Activated gamma-delta T cell treated with anti-CD3 and anti-CD28 coated beads, Interleukin-2, amount 50 U/mL, for 16 hours (primary cell): ENCODE measurements around the gene RCC1.
A peak's percentile ranks its signal among the peaks of the same experiment; 100 is the strongest.
"Not testable (repeated sequence)": the region's sequence is repeated elsewhere in the genome, so short reads cannot be mapped to it uniquely, and the experiment has no call there.

Experiments used
- DNase-seq: peaks from one replicate; pipeline ENCODE4 v3.0.0-alpha.2; 2020; ENCODE audit warnings: low read depth

RCC1 gene

GRCh38 chr1:28505406-28506187 lies at the start of gene RCC1:
RCC1 (plus strand) TSS chr1:28506043; CDS start chr1:28529867, 23,824 bp downstream.
- DNase-seq = peak; percentile 93

- no peak for DNase-seq
These were observed 49.8 kb upstream of the RCC1 start for GRCh38 chr1:28456078-28456477.

DNA sequence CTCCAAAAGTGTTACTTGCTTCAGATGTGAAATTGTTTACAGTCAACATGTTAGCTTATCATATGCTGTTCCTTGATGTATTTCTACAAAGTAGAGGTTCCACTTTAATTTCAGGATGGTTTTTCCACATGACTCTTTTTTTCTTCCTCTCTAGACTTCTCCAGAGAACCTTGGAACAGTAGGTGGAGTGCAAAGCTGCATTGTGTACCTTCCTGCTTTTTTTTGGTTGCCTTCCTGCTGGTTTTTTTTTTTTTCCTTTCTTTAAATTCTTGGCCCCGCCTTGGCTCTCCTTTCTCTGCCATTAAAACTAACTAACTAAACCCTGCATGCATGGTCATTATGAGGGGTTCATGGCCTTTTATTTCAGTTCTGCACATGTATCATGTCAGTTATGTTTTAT lies 48.2 kb upstream of the RCC1 start:
- DNase-seq = no peak

DNA sequence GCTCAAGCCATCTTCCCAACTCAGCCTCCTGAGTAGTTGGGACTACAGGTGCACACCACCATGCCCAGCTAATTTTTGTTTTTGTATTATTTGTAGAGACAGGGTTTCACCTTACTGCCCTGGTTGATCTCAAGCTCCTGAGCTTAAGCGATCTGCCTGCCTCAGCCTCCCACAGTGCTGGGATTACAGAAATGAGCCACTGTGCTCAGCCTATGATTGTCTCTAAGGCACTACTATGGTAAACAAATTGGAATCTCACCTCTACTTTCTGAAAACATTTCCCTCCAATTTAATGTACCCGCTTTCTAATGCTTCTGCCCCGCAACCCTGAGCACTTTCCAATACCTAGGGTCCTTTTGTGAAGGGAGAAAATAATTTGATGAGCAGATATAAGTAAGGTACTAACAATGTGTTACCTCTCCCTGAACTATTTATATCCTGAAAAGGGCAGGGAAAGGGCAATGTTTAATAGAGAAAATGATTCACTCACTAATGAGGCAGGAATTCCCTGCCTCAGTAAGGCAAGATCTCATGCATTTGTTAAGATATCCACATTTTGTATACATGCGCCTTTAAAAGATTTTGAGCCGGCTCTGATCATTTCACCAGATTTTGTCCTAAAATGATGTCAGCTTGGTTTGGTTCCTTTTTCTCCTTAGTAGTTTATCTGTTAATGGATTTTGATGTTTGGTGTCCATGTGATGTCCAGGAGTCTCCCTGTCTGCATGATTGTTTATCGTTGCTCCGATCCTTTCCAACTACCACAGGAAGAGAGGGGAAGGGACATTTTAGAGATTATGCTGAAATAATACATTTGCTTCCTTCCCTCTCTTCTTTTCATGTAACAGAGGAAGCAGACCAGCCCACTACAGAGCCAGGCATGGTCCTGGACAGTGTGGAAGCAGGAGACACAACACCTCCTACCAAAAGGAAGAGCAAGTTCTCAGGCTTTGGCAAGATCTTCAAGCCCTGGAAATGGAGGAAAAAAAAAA lies 47.3 kb upstream of the RCC1 start:
- DNase-seq = no peak

- no peak for DNase-seq
These were observed 39.5 kb upstream of the RCC1 start for GRCh38 chr1:28466226-28466778.

- DNase-seq = no peak
These were observed 35.7 kb upstream of the RCC1 start for GRCh38 chr1:28470146-28470545.

- DNase-seq = not testable (repeated sequence)
These were observed 26.3 kb upstream of the RCC1 start for GRCh38 chr1:28479497-28479896.

DNA sequence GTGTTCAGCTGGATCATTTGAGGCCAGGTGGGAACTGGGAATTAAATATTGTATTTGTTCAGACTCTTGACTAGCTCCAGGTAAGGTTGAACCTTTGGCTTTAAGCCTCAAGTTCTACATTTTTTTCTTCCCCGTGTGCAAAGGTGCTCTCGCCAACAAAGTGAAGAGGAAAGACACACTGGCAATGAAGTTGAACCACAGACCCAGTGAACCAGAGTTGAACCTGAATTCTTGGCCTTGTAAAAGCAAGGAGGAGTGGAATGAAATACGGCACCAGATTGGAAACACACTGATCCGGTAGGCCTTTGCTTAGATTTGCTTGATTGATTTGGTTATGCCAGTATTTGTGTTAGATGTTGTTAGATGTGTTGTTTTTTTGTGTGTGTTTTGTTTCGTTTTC lies 25.5 kb upstream of the RCC1 start:
- no peak for DNase-seq

GRCh38 chr1:28482138-28482537 lies 23.7 kb upstream of the RCC1 start:
- no peak for DNase-seq

GRCh38 chr1:28482702-28483101 lies 23.1 kb upstream of the RCC1 start:
- no peak for DNase-seq

DNA sequence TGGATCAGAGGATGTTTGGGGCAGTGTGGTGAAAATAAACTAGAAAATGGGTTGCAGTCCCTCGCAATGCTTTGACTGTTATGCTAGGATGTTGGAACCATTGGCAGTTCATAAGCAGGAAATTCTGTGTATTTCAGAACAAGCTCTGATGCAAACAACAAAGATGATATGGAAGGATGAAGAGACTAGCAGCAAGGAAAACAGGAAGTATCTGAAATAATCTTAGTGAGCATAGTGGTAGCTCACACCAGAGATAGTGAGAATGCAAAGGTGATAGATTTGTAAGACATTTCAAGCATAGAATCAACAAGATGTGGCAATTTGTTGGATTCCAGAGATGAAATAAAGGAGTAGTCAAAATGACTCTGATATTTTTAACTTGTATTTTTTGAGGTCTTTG lies 11.1 kb upstream of the RCC1 start:
- DNase-seq = no peak

GRCh38 chr1:28499553-28499952 lies 6.3 kb upstream of the RCC1 start:
- no peak for DNase-seq

DNA sequence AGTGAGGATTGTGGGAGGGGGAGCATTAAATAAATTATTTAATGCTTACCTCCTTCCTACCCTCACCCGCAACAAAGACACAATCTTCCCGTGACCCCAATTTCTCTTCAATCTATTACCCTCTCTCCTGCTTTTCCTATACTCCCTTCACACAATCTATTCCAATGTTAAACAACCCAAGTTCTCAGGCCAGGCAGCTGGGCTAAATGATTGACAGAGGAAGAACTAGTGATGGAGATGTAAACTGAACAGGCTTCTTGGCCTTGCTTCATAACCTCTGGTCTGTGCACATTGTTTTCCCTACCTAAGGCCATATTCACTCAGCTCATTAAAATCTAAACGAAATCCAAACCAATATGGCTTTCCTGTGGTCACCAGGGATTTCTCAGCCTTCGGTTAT lies 3.9 kb upstream of the RCC1 start:
- DNase-seq = no peak

GRCh38 chr1:28503117-28503516 lies 2.7 kb upstream of the RCC1 start:
- no peak for DNase-seq

DNA sequence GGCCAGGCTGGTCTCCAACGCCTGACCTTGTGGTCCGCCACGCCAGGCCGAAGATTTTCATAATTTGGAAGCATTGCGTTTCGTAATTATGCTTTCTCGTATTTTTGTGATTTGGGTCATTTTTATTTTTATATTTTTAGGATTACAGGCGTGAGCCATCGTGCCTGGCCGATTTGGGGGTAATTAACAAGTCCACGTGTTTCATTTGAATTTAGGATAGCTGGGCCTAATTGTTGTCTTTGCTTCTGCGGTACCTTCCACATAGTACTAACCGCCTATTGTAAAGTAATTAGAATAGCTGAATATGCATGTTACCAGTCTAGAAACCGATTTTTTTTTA lies 1.0 kb downstream of the RCC1 start:
- no peak for DNase-seq

- no peak for DNase-seq
These were observed 1.4 kb downstream of the RCC1 start for GRCh38 chr1:28507247-28507645.

GRCh38 chr1:28507646-28508434 lies 2.0 kb downstream of the RCC1 start:
- DNase-seq = no peak

DNA sequence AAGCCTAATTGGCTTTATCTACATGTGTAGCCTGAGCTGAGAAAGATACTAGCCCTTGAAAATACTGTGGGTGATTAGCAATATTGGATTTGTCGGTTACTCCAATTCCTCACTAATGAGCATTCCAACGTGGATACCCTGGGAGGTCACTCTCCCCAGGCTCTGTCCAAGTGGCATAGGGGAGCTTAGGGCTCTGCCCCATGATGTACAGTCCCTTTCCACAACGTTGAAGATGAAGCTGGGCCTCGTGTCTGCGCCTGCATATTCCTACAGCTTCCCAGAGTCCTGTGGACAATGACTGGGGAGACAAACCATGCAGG lies 2.6 kb downstream of the RCC1 start:
- no peak for DNase-seq

GRCh38 chr1:28509705-28510272 lies 3.9 kb downstream of the RCC1 start:
- DNase-seq = no peak

DNA sequence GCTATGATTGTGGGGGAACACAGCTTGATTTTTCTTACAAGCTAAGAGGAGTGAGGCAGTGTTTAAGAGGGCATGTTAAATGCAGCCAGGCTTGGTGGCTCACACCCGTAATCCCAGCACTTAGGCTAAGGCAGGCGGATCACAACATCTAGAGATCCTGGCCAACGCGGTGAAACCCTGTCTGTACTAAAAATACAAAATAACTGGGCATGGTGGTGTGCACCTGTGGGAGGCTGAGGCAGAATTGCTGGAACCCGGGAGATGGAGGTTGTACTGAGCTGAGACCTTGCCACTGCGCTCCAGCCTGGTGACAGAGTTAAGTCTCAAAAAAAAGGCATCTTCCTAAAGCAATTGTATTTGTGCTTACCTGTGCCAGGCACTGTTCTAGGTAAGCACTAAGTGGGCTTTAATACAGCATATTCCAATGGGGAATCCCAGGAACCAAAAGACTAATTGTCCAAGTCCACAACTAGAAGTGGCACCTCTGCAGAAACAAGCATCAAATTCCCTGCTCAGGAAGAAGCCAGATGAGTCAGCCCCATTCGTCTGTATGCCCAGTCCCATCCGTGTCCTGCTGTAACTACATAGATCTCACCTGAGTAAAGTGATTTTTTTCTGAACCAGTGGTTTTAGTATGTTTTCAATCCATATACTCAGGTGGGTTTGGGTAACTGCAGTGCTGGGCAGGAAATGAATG lies 4.6 kb downstream of the RCC1 start:
- no peak for DNase-seq

DNA sequence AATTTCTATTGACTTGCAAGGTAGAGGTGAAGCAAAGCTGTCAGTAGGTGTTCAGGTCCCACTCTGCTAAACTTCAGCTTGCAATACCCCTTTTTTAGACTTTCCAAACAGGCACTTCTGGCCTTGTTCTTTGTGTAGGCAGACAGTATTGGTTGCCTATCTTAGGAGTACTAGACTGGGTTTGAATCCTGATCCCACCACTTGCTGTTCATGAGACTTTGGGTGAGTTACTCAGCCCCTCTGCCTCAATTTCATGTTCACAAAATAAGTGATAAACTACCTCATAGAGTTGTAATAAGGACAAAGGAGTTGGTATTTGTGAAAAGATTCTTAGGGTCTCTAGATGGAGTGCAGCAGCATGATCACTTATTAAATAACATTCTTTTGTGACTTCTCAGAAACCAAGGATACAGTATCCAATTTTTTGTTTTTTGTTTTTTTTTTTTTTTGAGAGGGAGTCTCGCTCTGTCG lies 5.2 kb downstream of the RCC1 start:
- no peak for DNase-seq
